NCI-H128 (cell line): ENCODE results near the gene NEDD4L.
A peak's percentile ranks its signal among the peaks of the same experiment; 100 is the strongest.

ENCODE experiments used
- DNase-seq: peaks from one replicate; lab custom pipeline; 2025; ENCODE audit not compliant: unreplicated experiment; lab: John Stamatoyannopoulos, UW

NEDD4L gene

DNA sequence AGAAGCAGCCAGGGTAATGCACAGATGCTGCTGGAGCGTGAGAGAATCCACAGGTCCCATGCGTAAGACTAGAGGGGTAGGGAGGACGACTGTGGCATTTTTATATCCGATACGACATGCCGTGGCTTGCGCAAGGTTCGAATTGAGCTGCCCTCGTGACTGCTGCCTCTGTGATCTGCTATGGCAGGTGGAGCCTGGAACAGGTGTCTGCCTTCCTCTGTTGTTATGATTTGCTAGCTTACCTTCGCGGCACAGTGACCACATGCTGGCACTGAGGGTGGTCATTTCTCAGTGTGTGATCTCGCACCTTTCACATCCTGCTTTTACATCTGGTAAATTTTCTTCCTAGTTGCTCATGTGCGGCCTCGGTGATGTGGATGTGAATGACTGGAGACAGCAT lies 344.7 kb downstream of the NEDD4L start:
- no peak for DNase-seq

DNA sequence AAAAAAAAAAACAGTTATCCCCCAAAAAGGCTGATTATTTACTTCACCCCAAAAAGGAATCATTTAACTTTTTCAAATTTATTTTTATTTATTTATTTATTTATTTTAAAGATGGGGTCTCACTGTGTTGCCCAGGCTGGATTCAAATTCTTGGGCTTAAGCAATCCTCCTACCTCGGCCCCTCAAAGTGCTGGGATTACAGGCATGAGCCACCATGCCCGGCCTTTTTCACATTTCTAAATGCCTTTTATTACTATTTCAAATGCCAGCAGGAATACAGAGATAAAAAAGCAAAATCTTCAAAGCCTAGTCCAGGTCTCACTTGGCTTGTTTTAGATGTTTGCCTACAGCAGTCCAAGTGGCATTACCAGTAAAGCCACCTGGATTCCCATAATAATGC lies 345.7 kb downstream of the NEDD4L start:
- no peak for DNase-seq

DNA sequence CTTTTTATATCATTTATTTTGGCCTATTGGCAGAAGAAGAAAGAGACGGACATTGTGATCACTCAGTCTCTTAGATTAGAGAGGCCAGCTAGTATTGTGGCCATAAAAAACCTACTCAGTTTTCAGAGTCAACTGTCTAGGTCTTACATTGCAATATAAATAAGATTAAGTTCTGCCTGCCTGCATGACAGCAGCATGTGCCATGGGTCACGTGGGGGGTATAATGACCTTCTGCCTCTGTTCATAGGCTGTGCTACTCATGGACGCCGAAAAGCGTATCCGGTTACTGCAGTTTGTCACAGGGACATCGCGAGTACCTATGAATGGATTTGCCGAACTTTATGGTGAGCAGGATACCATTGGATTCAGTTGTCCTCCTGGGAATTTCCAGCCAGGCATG lies 346.4 kb downstream of the NEDD4L start:
- no peak for DNase-seq

DNA sequence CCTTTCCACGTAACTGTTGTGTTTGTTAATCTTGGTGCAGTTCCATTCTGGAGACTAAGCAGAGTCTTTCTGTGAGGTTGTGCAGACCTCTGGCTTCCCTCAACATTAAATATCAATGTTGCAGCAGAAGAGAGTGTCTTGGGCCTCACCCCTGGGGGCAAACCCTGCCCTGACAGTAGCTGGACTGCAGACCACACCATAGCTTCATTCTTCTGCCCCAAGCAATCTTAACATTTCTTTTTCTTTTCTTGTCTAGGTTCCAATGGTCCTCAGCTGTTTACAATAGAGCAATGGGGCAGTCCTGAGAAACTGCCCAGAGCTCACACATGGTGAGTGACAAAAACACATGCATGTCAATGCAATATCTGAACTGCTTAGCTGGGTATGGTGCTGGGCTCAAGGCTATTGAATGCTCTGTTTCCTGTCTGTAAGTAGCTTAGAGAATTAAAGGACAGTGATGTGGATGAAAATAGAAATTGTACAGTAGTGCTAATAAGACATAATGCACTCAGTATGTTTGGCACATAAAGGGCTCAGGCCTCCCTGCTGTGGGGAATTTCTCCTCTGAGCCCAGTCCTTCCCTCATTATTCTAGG lies 347.3 kb downstream of the NEDD4L start:
- no peak for DNase-seq

DNA sequence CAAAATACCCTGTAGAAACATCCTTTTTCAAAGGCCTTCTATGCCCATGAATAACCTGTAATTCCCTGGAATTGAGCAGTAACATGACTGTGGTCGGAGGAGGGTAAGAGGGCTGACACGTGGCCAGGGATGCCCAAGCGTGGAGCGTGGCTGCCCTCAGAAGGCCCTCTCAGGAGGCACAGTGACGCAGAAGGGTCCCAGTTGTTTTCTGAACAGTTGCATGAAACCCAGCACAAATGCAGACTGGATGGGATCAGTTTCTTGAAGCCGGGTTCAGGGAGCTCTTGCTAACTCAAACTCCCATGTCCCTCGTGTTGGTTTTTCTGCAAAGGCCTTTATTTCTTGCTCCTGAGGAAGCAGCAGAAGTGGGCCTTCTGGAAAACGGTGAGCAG lies 347.9 kb downstream of the NEDD4L start:
- DNase-seq = no peak

DNA sequence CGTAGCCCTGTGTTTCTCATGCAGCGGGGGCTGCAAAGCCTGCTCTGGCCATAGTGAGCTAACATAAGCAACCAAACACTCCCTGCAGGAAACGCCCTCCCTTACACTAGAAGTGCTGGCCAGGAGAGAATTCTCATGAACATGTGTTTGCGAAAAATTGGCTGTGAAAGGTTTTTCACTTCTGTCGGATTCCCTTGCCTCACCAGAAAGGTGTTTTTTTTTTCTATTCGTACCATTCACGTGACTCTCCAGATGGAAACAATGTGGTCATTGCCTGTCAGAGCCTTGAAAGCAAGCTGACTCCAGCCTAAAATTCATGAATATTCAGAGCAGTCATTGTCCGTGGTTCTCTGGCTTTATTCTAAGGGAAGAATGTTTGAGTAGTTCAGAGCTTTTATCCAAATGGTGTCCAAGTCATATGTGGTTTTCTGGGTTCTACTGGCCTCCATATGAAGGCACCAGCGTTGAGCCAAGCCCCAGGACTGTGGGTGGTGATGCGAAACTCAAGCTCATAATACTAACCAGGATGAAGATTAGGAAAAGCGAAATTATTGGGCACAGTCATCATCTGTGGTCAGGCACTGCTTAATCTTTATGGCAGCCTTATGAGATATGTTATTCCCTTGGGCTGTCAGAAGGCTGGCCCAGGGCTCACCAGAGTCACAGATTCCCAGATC lies 348.4 kb downstream of the NEDD4L start:
- DNase-seq = no peak

DNA sequence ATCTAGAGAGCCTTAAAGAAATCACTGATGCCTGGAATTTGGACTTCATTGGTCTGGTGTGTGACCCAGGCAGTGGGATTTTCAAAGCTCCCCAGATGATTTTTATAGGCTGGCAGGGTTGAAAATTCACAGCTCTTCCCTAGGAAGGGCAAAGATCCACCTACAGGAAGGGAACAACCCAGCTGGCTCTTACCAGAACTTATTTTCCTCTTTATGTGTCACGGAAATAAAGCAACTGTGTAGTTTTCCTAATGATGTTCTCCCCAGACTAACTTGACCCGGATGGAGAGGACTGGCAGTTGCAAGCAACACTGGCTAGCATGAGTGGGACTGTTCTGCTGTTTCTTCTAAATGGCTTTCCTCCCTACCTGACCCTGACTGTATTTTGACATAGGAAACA lies 349.3 kb downstream of the NEDD4L start:
- DNase-seq = no peak

DNA sequence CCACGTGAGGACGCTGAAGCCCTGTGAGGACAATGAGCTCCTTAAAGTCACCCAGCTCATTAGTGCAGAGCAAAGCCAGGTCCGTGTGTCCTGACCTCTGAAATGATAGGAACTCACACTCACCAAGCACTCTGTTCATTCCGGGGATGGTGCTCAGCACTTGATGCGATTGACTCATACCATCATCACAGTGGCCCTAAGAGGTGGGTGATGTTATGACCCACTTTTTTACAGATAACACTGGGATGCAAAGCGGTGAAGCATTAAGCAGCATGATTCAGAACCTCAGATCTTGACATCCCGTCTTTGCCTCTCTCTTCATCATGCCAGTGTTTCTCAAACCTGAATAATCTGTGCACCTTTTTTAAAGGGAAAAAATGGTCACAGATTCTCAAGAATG lies 350.0 kb downstream of the NEDD4L start:
- DNase-seq = no peak

DNA sequence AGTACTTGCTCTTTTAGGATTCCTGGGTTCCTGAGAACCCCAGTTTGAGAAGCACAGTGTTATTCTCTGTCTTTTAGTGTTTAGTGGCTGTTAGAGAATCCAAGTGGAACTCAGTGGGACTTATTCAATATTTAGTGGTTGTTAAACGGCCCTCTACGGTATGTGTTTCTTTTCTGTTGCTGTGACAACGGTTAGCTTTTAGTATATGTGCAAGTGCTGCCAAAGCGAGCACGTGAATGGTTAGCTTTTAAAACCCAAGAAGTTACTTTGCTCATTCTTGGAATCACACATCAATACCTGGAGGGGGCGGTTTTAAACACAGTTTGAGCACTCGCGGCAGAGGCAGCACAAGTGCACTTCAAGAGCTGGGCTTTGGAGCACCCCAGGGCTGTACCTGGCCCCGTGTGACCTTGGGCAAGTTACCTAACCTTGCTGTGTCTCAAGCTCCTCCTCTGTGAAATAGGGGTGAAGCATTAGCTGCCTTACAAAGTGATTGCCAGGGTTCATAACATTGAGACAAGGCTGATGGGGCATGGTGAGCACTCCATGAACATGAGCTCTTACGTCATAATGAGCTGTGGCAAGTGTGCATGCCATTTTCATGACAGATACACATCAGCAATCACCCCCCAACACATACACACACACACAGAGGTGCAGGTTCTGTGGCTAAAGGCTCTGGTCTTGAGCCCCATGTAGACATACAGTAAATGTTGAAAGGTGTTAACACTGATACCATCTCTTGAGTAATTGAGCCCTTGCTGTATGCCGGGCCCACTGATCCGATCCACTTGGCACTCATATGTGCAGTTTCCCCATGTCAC lies 350.8 kb downstream of the NEDD4L start:
- DNase-seq = no peak

DNA sequence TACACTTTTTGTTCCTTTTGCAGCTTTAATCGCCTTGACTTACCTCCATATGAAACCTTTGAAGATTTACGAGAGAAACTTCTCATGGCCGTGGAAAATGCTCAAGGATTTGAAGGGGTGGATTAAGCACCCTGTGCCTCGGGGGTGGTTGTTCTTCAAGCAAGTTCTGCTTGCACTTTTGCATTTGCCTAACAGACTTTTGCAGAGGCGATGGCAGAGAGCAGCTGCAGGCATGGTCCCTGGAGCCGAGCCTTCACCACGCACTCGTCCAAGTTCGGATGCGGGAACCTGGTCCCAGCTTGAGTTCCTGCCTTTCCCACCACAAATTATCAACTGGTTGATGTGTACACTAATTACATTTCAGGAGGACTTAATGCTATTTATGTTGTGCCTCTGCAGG lies 352.1 kb downstream of the NEDD4L start:
- DNase-seq = no peak

DNA sequence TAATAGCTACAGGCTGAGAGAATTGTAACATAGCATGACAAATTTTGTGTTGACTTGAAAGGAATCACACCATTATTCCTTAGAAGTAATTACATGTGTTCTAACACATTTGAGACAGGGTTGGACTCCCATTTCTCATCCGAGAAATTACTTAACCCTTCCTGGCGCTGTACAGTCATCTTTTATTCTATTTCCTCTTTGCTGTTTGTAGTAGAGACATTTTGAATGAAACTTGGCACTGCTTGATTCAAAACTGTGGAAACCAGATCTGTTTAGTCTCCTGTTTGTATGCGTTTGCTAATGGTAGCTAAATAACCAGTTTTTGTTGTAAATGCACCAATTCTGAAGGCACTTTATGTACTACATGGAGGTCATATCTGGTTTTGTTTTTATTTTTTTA lies 352.9 kb downstream of the NEDD4L start:
- DNase-seq = no peak

DNA sequence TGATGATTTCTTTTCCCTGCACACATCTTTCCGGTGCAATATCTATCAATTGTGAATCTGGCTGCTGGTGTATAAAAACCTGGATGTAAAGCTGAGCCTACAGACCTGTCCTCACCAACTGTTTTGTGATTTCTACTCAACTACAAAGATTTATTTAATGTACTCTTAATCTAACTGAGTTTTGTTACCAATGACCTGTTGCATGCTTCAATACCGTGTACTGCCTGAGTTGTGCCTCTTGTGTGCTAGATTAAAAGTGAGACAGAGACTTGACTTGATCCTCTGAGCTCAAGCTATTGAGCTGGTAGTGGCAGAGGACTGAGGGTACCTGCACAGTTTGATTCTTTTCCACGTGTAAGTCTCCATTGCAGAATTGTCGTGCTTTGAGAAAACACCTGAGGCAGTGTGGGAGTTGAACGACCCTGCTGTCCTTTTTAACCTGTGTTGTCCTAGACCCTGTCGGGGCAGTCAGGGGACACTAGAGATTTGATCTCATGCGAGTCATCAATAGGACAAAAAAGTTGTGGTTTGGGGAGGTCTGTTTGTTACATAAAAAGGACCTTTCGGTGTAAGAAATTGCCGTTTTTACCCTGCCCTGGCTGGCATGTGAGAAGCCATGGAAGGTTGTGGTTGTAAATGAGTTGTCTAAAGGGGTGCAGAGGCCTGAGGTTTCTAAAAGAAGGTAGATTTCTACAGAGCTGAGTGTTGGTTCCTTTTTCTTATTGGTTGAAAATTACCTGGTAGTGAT lies 353.5 kb downstream of the NEDD4L start:
- DNase-seq = no peak

DNA sequence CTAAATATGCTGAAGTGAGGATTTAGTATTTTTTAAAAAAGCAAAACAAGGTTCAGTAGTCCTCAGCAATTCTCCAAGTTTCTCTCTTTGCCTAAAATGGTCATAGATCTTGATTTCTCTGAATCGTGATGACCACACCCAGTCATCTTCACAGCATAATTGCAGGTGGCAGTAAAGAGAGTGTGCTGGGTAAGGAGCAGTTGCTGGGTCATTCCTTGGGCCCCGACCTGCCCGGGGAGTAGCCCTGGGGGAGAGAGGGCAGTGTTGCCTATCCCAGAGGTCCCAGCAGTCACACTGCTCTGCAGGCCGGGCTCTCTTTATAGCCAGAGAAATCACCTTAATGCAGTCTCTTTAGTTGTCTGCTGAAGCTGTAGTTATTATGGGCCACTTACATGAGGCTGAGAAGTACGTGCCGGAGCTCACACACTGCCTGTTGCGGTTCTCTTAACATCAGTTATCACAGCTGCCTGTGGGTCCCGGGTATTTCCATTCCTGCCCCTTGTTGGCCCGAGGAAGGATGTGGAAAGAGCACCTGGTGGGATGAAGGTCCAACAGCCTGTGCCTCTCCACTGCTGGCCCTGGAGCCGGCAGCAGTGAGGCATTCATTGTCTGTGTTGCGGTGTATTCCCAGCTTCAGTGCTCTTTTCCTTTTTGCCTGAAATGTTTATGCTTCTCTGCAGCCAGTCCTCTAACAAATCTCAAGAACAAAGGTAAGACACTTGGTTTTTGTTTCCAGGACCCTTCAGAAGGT lies 354.8 kb downstream of the NEDD4L start:
- DNase-seq = no peak

DNA sequence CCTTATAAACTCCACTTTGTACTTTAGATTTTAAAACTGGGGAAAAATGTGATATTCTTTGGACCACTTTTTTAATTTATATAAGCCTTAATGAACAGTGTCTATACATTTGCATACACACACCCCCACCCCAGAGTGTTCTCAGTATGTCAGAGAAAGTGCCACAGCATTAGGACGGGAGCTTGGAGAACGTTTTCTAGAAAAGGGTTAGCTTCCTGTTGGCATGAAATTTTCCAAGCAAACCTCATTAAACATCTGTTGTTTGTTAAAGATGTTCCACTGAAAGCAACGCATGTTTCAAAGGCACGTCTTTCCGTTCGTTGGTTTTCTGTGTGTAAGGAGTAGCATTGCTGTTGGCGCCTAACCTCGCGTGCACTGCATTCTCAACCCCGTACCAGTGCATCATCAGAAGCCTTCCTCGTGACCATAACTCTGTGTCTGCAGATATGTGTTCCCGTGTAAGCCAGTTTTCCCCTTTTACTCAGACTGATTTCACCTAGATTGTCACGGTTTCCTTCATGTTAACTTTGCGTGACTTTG lies 356.4 kb downstream of the NEDD4L start:
- no peak for DNase-seq

DNA sequence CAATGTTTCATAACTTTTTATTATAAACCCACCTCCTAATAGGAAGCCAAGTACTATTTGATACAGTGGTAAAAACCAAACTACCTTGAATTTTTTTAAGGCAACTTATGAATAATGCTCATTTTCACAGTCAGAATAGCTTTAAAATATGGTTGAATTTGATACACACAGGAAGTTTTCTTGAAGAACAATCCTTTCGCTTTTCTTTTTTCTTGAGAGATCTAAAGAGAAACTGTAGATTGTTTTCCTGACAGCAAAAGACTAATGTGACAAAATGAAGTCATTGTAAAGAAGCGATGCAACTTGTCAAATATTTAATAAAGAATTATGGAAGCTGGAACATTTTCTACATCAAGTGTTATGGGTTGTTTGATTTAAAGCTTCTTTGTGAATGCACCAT lies 357.2 kb downstream of the NEDD4L start:
- no peak for DNase-seq

DNA sequence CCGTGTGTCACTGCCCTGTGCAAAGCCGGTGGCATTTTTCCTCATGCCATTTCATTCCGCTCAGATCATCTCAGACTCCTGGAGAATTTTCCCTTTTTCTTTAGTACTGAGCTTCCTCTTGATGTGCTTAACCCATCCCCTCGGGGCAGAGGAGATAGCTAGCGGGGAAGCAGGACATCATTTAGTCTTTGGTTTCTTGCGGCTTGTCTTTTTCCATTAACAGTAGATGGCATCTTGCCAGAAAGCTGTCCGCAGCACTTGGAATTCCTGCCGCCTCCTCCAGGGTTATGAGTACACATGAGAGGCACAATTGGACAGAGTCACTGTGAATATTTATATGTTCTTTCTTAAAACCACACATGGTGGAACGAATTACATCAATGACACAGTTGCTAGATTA lies 358.2 kb downstream of the NEDD4L start:
- DNase-seq = peak; percentile 44

DNA sequence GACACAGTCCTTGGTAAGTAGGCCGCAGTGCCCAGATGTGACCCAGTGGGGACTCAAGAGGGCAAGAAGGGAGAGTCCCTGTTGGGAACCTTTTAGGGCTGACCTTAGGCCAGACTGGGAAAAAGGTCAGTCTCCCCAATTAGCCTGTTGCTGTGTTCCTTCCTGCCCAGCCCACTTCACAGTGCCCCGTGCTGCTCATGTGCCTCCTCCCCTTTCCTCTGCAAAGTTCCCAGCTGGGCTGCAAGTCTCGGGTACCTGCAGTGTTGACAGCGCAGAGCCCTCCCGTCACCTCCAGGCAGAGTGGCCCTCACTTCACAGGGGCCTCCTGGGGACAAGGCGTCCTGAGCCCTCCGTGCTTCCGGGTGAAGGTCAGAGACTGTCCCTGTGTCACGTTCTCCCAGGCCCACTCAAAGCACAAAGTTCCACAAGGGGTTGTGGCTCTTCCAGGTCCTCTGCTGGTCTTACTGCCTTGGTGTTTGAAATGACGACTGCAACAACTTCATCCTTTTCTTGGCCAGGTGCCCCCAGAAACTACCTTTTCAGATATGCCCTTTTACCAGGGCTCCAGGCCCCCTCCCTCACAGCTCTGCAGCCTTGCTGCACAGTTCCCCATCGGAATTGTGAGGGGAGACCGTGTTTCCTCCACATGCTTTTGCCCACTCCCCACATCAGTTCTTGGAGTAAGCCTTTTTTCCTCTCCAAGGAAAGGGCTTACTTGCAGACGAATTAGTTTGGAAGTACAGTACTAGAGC lies 359.1 kb downstream of the NEDD4L start:
- DNase-seq = no peak

DNA sequence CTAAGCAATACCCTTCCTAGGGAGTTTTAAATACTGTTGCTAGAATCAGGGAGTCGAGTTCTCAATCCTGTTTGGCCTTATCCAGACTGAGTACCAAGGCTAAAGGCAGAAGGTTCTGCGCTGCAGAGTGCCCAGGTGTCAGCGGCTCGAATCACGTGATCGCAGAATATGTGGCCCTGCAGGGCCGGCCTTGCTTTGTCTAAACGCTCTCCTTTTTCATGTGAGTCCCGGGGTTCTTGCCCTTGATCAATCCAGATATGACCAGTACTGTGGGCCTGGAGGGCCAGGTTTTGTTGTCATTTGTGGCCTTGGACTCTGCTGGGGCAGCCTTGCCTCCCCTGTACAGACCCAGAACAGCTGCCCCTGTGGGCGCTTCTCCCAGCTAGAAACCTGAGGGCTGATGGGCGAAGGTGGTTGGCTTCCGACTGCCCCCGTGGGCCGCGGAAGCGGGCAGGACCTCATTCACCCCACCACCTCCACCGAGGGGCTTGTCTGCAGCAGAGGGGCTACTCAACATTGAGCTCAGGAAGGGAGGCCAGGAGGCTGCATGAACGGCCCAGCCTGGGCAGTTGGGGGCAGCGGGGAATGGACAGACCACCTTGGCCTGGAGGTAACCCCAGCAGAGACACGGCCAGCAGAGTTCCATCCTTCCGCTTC lies 359.9 kb downstream of the NEDD4L start:
- DNase-seq = no peak

DNA sequence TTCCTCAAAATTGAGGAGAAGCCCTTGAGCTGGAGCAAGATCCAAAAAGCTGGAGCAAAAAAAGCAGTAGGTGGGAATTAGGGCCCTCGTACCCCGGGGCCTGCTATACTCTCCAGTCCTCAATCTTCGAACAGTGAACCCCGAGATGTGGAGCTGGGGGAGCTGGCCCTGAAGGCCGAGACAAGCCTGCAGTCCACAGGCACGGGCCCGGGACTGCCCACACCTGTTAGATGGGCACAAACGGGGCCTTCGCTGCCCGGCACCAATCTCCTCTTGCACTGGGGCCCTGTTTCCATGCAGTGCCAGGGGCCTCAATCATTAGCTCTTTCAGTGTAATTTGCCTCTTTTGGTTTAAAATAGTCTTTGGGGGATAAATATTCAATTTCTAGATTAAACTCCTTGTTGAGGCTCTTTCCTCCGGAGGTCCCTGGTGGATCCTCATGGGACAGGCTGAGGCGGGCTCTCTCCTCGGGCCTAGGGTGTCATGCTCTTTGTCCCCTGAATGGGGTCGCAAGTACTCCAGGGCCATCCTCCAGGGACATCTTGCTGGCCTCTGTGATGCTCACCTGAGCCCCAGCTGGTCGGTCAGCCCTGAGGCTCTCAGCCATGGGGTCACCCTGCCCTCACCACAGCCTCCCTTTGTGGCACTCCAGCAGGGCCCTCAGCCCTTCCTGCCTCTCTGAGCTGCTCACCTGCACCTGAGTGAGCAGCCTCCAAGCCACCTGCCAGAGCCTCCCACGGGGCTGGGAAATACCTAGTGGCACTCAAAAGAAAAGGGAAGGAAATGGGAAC lies 361.3 kb downstream of the NEDD4L start:
- no peak for DNase-seq
